ENCODE results near the gene SH3GL1. TPM values are rescaled to one million over a fixed set of nuclear protein-coding genes. Genes with fewer than 3 reads are reported as not detected.

The SH3GL1 gene
- total RNA-seq, 4 donors from 2014 or later, result 11.8 to 69.3 (median 29.5) TPM

DNA sequence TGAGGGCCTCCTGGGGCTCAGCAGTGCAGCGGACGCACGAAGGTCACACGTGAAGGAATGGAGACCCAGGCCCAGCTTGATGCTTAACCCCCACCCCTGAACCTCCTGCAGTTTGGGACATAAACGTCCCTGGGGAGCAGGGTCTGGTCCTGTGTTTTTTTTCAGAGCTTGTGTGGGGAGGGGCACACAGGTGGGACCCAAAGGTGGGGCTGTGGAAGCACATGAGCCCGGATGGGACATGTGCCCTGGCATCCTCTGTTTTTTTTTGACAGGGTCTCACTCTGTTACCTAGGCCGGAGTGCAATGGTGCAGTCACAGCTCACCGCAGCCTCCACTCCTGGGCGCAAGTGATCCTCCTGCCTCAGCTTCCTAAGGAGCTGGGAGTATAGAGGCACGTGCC is 36.8 kb upstream of the SH3GL1 start:
- no peaks in the 10 kb centered on the region for H3K27me3 ChIP-seq
- no peaks in the 10 kb centered on the region for H3K9me3 ChIP-seq
- H3K27ac ChIP-seq, result no peak overlapping the region
- no peaks in the 10 kb centered on the region for H3K36me3 ChIP-seq
- intact Hi-C loops (cut with DNase I; ENCODE audit: low total_unique reads), result no loop called here
- DNase-seq, result no peak
- no peaks in the 10 kb centered on the region for H3K4me1 ChIP-seq
- no peak overlapping the region for H3K4me3 ChIP-seq
- no peak for TF ChIP-seq POLR2A (IDR thresholded peaks at IDR 0.05)
- TF ChIP-seq, protein P1, sequence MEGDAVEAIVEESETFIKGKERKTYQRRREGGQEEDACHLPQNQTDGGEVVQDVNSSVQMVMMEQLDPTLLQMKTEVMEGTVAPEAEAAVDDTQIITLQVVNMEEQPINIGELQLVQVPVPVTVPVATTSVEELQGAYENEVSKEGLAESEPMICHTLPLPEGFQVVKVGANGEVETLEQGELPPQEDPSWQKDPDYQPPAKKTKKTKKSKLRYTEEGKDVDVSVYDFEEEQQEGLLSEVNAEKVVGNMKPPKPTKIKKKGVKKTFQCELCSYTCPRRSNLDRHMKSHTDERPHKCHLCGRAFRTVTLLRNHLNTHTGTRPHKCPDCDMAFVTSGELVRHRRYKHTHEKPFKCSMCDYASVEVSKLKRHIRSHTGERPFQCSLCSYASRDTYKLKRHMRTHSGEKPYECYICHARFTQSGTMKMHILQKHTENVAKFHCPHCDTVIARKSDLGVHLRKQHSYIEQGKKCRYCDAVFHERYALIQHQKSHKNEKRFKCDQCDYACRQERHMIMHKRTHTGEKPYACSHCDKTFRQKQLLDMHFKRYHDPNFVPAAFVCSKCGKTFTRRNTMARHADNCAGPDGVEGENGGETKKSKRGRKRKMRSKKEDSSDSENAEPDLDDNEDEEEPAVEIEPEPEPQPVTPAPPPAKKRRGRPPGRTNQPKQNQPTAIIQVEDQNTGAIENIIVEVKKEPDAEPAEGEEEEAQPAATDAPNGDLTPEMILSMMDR (IDR thresholded peaks at IDR 0.05), result no peak

DNA sequence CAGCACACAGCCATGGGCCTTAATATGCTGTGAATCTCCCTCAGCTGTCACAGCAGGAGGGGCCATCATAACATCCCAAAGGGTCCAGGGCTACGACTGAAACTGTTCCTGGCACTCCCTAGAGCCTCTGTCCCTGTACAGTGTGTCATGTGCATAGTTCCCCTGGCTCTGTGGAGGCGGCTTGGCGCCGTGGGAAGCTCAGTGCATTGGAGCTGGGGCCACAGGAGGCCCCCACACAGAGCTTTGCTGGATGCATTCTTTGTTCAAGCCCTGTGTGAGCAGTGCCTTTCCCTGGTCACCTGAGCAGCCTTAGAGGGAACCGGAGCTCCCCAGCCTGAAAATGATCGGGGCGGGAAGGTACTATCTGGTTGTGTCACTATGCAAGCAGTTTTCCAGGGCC is 35.9 kb upstream of the SH3GL1 start:
- H3K36me3 ChIP-seq, result no peaks in the 10 kb centered on the region
- no peak overlapping the region for H3K27ac ChIP-seq
- H3K27me3 ChIP-seq, result no peaks in the 10 kb centered on the region
- no peak for DNase-seq
- TF ChIP-seq POLR2A (IDR thresholded peaks at IDR 0.05), result no peak
- TF ChIP-seq, protein P1 (IDR thresholded peaks at IDR 0.05), result no peak
- no peaks in the 10 kb centered on the region for H3K4me1 ChIP-seq
- intact Hi-C loops (cut with DNase I; ENCODE audit: low total_unique reads), result no loop called here
- H3K9me3 ChIP-seq, result no peaks in the 10 kb centered on the region
- H3K4me3 ChIP-seq, result no peak overlapping the region

DNA sequence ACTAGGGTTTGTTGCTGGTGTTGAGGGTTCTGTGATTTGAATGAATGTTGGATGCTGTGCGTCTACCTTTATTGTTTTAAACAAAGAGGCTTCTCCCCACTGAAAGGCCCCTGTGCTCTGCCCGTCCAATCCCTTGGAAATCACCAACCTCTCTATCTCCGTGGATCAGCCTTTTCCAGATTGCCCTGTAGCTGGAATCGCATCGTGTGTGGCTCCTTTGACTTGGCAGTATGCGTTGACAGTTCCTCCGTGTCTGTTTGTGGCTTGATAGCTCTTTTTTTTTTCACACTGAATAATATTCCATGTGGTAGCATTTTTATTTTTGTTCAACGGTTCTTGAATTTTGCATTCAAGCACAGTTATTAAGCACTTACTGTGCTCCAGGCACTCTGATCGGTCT is 34.0 kb upstream of the SH3GL1 start:
- intact Hi-C loops (cut with DNase I; ENCODE audit: low total_unique reads), result no loop called here
- TF ChIP-seq POLR2A (IDR thresholded peaks at IDR 0.05), result no peak
- TF ChIP-seq, protein P1 (IDR thresholded peaks at IDR 0.05), result no peak
- H3K9me3 ChIP-seq, result no peaks in the 10 kb centered on the region
- H3K4me1 ChIP-seq, result no peaks in the 10 kb centered on the region
- no peaks in the 10 kb centered on the region for H3K27me3 ChIP-seq
- no peak for DNase-seq
- H3K4me3 ChIP-seq, result no peak overlapping the region
- no peaks in the 10 kb centered on the region for H3K36me3 ChIP-seq
- no peak overlapping the region for H3K27ac ChIP-seq

DNA sequence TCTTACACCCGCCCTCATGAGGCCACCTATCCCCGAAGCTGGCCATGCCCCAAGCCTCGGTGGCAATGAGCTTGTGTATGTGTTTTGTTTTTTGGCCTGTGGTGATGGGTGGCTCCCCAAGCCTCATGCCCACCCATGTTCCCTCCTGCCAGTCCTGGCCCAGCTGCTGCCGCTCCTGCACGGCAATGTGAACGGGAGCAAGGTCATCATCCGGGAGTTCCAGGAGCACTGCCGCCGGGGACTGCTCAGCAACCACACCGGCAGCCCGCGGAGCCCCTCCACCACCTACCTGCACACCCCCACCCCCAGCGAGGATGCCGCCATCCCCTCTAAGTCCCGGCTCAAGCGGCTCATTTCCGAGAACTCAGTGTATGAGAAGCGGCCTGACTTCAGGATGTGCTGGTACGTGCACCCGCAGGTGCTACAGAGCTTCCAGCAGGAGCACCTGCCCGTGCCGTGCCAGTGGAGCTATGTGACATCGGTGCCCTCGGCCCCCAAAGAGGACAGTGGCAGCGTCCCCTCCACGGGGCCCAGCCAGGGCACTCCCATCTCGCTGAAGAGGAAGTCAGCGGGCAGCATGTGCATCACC is 32.7 kb upstream of the SH3GL1 start:
- Histone ChIP-seq H3K27me3 (no peaks in the 10 kb centered on the region), H3K4me1 (no peaks in the 10 kb centered on the region), H3K9me3 (no peaks in the 10 kb centered on the region), H3K36me3 (no peaks in the 10 kb centered on the region), H3K27ac (no peak overlapping the region), H3K4me3 (no peak overlapping the region)
- no peak for DNase-seq
- intact Hi-C loops (cut with DNase I; ENCODE audit: low total_unique reads), result no loop called here
- TF ChIP-seq POLR2A (IDR thresholded peaks at IDR 0.05), result no peak
- TF ChIP-seq, protein P1 (IDR thresholded peaks at IDR 0.05), result no peak

DNA sequence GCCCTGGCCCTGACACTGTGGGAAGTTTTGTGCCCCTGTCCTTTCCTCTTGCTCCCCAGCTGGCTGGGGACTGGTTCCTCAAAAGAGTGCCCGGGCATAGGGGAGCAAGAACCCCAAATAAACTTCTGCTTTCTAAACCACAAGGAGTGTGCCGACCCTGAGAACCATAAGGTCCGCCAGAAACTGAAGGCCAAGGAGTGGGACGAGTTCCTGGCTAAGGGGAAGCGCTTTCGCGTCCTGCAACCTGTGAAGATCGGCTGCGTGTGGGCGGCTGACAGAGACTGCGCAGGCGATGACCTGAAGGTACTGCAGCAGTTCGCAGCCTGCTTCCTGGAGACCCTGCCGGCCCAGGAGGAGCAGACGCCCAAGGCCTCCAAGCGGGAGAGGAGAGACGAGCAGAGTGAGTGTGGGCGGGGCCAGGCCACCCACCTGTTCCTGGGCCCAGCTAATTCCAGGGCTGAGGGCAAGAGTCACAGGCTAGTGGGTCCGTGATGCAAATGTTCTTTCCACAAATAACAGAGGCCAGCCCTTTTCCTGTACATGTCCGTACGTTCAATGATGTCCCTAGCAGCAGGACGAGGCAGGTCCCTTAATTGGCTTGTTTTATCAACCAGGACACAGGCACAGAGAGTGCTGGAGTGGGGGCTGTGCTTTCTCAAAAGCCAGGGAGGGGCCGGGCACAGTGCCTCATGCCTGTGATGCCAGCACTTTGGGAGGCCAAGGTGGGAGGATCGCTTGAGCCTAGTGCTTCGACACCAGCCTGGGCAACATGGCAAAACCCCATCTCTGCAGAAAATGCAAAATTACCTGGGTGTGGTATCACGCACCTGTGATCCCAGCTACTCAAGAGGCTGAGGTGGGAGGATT is 31.7 kb upstream of the SH3GL1 start:
- H3K27me3 ChIP-seq, result no peaks in the 10 kb centered on the region
- no peak for TF ChIP-seq POLR2A (IDR thresholded peaks at IDR 0.05)
- TF ChIP-seq, protein P1 (IDR thresholded peaks at IDR 0.05), result no peak
- H3K36me3 ChIP-seq, result no peaks in the 10 kb centered on the region
- intact Hi-C loops (cut with DNase I; ENCODE audit: low total_unique reads), result no loop called here
- no peaks in the 10 kb centered on the region for H3K4me1 ChIP-seq
- H3K4me3 ChIP-seq, result no peak overlapping the region
- DNase-seq, result no peak
- no peaks in the 10 kb centered on the region for H3K9me3 ChIP-seq
- no peak overlapping the region for H3K27ac ChIP-seq

Data from uterus (tissue), 4 donors.